ENCODE results near the gene SLC8B1. TPM values are rescaled to one million over a fixed set of nuclear protein-coding genes. Genes with fewer than 3 reads are reported as not detected.

The SLC8B1 gene
- total RNA-seq, 1 experiment from 2014 or later, result 29.0 TPM

GRCh38 chr12:113361574-113362370 is 26.9 kb upstream of the SLC8B1 start:
- Histone ChIP-seq H3K4me2 (no peak overlapping the region), H3K9me2 (ENCODE audit: insufficient read depth) (no peaks in the 10 kb centered on the region), H3K27me3 (ENCODE audit: insufficient read depth, low read depth) (no peaks in the 10 kb centered on the region), H3K4me1 (replicated peaks; ENCODE audit: insufficient read depth) (peaks cover 6% of the 10 kb centered on the region; the same call in 1 of the 2 replicates), H3K79me2 (ENCODE audit: low read depth) (no peaks in the 10 kb centered on the region), H3K4me3 (no peak overlapping the region), H3F3A (ENCODE audit: insufficient read depth, low read depth) (peaks cover 18% of the 10 kb centered on the region; the same call in 1 of the 2 replicates), H4K20me1 (ENCODE audit: insufficient read depth) (0 out of 2 replicates have a peak, but pooled peaks cover 4% of the 10 kb centered on the region), H3K36me3 (ENCODE audit: low read depth) (no peaks in the 10 kb centered on the region), H3K27ac (no peak overlapping the region), H2AFZ (no peak overlapping the region), H3K9me3 (ENCODE audit: insufficient read depth, low read depth) (no peaks in the 10 kb centered on the region)
- CTCF ChIA-PET, result no interaction called here
- TF ChIP-seq CTCF (conservative IDR thresholded peaks at IDR 0.05) (no peak), EZH2 (IDR thresholded peaks at IDR 0.05; ENCODE audit: low read depth) (no peak)
- no TSS peak for BruUV-seq (replicated peaks)
- intact Hi-C loops (cut with micrococcal nuclease; ENCODE audit: unreplicated experiment), result no loop called here
- no peak for DNase-seq
- POLR2A ChIA-PET (ENCODE audit: unreplicated experiment), result no interaction called here

GRCh38 chr12:113359939-113360748 is 25.2 kb upstream of the SLC8B1 start:
- Histone ChIP-seq H3K9me2 (ENCODE audit: insufficient read depth) (no peaks in the 10 kb centered on the region), H3K27me3 (ENCODE audit: insufficient read depth, low read depth) (no peaks in the 10 kb centered on the region), H3K4me3 (no peak overlapping the region), H4K20me1 (ENCODE audit: insufficient read depth) (0 out of 2 replicates have a peak, but pooled peaks cover 4% of the 10 kb centered on the region), H3F3A (ENCODE audit: insufficient read depth, low read depth) (peaks cover 18% of the 10 kb centered on the region; the same call in 1 of the 2 replicates), H3K4me1 (replicated peaks; ENCODE audit: insufficient read depth) (peaks cover 6% of the 10 kb centered on the region; the same call in 1 of the 2 replicates), H2AFZ (no peak overlapping the region), H3K27ac (no peak overlapping the region), H3K9me3 (ENCODE audit: insufficient read depth, low read depth) (no peaks in the 10 kb centered on the region), H3K4me2 (no peak overlapping the region), H3K36me3 (ENCODE audit: low read depth) (no peaks in the 10 kb centered on the region), H3K79me2 (ENCODE audit: low read depth) (no peaks in the 10 kb centered on the region)
- intact Hi-C loops (cut with micrococcal nuclease; ENCODE audit: unreplicated experiment), result loop anchor here (2.0 kb wide), 1 partner anchor 25 kb away; the partner anchor contains the start of gene SLC8B1
- POLR2A ChIA-PET (ENCODE audit: unreplicated experiment), result no interaction called here
- TF ChIP-seq CTCF (conservative IDR thresholded peaks at IDR 0.05), result no peak
- no TSS peak for BruUV-seq (replicated peaks)
- CTCF ChIA-PET, result no interaction called here
- no peak for DNase-seq

GRCh38 chr12:113359133-113359938 is 24.4 kb upstream of the SLC8B1 start:
- peak overlapping the region; percentile 89 for H3K4me2 ChIP-seq
- CTCF ChIA-PET, result no interaction called here
- peaks cover 18% of the 10 kb centered on the region; the same call in 1 of the 2 replicates for H3F3A ChIP-seq (ENCODE audit: insufficient read depth, low read depth)
- H3K36me3 ChIP-seq (ENCODE audit: low read depth), result no peaks in the 10 kb centered on the region
- no peak for DNase-seq
- TF ChIP-seq EZH2 (IDR thresholded peaks at IDR 0.05; ENCODE audit: low read depth) (no peak), CTCF (conservative IDR thresholded peaks at IDR 0.05) (no peak)
- H3K79me2 ChIP-seq (ENCODE audit: low read depth), result no peaks in the 10 kb centered on the region
- H3K9me3 ChIP-seq (ENCODE audit: insufficient read depth, low read depth), result no peaks in the 10 kb centered on the region
- TSS peak; percentile 24 for BruUV-seq (replicated peaks)
- peaks cover 6% of the 10 kb centered on the region; the same call in 1 of the 2 replicates for H3K4me1 ChIP-seq (replicated peaks; ENCODE audit: insufficient read depth)
- H3K27ac ChIP-seq, result no peak overlapping the region
- H3K27me3 ChIP-seq (ENCODE audit: insufficient read depth, low read depth), result no peaks in the 10 kb centered on the region
- H4K20me1 ChIP-seq (ENCODE audit: insufficient read depth), result 0 out of 2 replicates have a peak, but pooled peaks cover 4% of the 10 kb centered on the region
- H3K4me3 ChIP-seq, result peak overlapping the region; percentile 91
- intact Hi-C loops (cut with micrococcal nuclease; ENCODE audit: unreplicated experiment), result loop anchor here (2.0 kb wide), 1 partner anchor 25 kb away; the partner anchor contains the start of gene SLC8B1
- POLR2A ChIA-PET (ENCODE audit: unreplicated experiment), result no interaction called here
- H3K9me2 ChIP-seq (ENCODE audit: insufficient read depth), result no peaks in the 10 kb centered on the region
- H2AFZ ChIP-seq, result peak overlapping the region; percentile 93
